ENCODE results near the gene AP3D1.
A peak's percentile ranks its signal among the peaks of the same experiment; 100 is the strongest.

Gene AP3D1

GRCh38 chr19:2164020-2164998, 12.9 kb upstream of the AP3D1 start:
- DNase-seq (ENCODE audit: insufficient read length, low spot score) (no peak), FAIRE-seq (no peak)
- TF ChIP-seq POU2F2 (IDR thresholded peaks at IDR 0.05; ENCODE audit: low read depth, low read length) (no peak), POLR2A (IDR thresholded peaks at IDR 0.05; ENCODE audit: low read depth, low read length) (no peak; the same call in 1 of the 2 replicates), SPI1 (IDR thresholded peaks at IDR 0.05; ENCODE audit: low read depth, low read length) (no peak), TAF1 (IDR thresholded peaks at IDR 0.05; ENCODE audit: low read depth, low read length) (no peak), POLR2AphosphoS5 (IDR thresholded peaks at IDR 0.05; ENCODE audit: low read depth, low read length) (no peak), PAX5 (IDR thresholded peaks at IDR 0.05; ENCODE audit: insufficient read depth, low read length, severe bottlenecking) (no peak)

- TF ChIP-seq POU2F2 (IDR thresholded peaks at IDR 0.05; ENCODE audit: low read depth, low read length): no peak
- TF ChIP-seq POLR2AphosphoS5 (IDR thresholded peaks at IDR 0.05; ENCODE audit: low read depth, low read length): no peak
- TF ChIP-seq POLR2A (IDR thresholded peaks at IDR 0.05; ENCODE audit: low read depth, low read length): no peak
- no peak for TF ChIP-seq TAF1 (IDR thresholded peaks at IDR 0.05; ENCODE audit: low read depth, low read length)
- no peak for TF ChIP-seq PAX5 (IDR thresholded peaks at IDR 0.05; ENCODE audit: insufficient read depth, low read length, severe bottlenecking)
- no peak for TF ChIP-seq SPI1 (IDR thresholded peaks at IDR 0.05; ENCODE audit: low read depth, low read length)
- no peak for DNase-seq (ENCODE audit: insufficient read length, low spot score)
- no peak for FAIRE-seq
Observed at GRCh38 chr19:2160379-2160778, 9.0 kb upstream of the AP3D1 start.

- DNase-seq (ENCODE audit: insufficient read length, low spot score): no peak
- FAIRE-seq: no peak
- TF ChIP-seq SPI1 (IDR thresholded peaks at IDR 0.05; ENCODE audit: low read depth, low read length) (no peak), POLR2A (IDR thresholded peaks at IDR 0.05; ENCODE audit: low read depth, low read length) (no peak), POLR2AphosphoS5 (IDR thresholded peaks at IDR 0.05; ENCODE audit: low read depth, low read length) (no peak), POU2F2 (IDR thresholded peaks at IDR 0.05; ENCODE audit: low read depth, low read length) (no peak)
Observed at GRCh38 chr19:2157452-2157851, 6.1 kb upstream of the AP3D1 start.

DNA sequence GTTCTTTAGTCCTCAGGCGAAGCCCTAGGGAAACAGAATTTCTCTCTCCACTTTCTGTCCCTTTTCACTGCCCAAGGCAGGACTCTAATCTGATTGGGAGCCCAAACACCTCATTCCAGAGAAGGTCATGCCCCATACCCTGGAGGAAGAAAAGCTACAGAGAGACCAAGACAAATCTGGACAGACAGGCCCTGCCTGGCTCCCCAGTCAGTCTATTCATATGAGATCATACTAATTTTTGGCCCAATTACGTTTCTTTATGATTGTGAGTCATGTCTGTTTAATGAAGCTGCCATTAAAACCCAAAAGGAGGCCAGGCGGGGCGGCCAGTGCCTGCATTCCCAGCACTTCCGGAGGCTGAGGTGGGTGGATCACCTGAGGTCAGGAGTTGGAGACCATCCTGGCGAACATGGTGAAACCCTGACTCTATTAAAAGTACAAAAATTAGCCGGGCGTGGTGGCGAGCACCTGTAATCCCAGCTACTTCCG, 3.3 kb upstream of the AP3D1 start:
- DNase-seq (ENCODE audit: insufficient read length, low spot score) (no peak), FAIRE-seq (no peak)
- TF ChIP-seq TAF1 (IDR thresholded peaks at IDR 0.05; ENCODE audit: low read depth, low read length): no peak
- no peak for TF ChIP-seq SPI1 (IDR thresholded peaks at IDR 0.05; ENCODE audit: low read depth, low read length)
- no peak for TF ChIP-seq POU2F2 (IDR thresholded peaks at IDR 0.05; ENCODE audit: low read depth, low read length)
- TF ChIP-seq PAX5 (IDR thresholded peaks at IDR 0.05; ENCODE audit: insufficient read depth, low read length, severe bottlenecking): no peak
- TF ChIP-seq POLR2AphosphoS5 (IDR thresholded peaks at IDR 0.05; ENCODE audit: low read depth, low read length): no peak
- TF ChIP-seq POLR2A (IDR thresholded peaks at IDR 0.05; ENCODE audit: low read depth, low read length): no peak

DNA sequence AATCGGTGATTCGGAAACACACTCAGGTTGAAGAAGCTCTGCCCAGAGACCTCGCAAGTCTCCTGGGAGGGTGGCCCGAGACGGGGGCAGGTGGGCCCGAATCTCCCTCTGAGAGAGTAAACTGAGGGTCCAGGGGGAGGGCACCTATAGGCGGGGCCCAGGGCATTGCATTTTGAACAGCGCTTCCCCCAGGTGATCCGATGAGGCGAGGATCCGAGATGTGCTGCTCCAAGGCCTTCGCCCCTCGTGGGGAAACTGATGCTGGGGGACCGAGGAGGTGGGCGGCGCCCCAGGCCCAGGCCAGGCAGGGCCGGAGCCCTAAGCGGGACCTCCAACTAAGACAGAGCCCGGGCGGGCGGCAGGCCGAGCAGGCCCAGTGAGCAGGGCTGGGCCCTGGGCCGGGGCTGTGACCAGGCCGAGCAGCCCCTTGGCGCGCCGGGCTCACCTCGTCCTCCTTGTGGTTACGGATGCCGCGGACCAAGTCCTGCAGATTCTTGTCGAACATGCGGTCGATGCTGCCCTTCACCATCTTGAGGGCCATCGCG, 500 bp downstream of the AP3D1 start:
- TF ChIP-seq TAF1 (IDR thresholded peaks at IDR 0.05; ENCODE audit: low read depth, low read length) (no peak), POLR2AphosphoS5 (IDR thresholded peaks at IDR 0.05; ENCODE audit: low read depth, low read length) (peak; percentile 50; the same call in 1 of the 2 replicates)
- DNase-seq (ENCODE audit: insufficient read length, low spot score): peak; percentile 18
- FAIRE-seq: no peak

DNA sequence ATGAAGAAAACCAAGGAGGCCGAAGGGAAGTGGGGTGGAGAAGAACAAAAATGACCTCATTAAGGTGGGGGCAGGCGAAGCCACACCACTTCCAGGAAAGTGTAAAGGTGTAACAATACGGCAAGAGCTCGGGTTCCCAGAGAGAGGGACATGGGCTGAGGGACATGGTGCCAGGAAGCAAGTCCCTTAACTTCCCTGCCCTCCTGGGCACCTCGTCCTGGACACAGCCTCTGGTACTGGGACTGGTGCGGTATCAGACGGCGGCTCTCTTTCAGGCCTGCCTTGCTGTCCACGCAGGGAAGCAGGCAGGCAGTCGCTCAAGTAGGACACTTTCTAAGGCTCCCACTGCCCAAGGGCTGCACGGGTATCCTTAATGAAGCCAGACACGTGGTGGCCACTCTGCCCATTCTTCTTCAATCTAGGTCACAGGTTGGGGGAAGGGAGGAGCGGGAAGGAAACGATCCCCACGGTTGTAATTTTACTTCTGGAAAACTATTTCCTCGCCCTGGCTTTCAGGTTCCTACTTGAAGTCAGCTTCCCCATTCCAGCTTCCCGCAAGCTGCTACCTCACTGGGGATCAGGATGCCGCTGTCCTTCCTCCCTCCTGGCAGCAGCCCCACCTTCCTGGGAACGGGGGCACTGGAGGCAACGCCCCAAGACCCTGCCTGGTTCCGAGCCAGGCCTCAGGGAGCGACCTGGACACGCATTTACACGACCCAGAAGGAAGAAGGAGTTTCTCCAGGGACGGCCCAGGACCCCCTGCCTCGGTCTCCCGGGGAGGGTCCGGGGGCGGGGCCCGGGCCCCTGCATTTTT, 1.2 kb downstream of the AP3D1 start:
- FAIRE-seq (peak; percentile 45), DNase-seq (ENCODE audit: insufficient read length, low spot score) (no peak)
- TF ChIP-seq POLR2AphosphoS5 (IDR thresholded peaks at IDR 0.05; ENCODE audit: low read depth, low read length) (peak; percentile 10; the same call in 1 of the 2 replicates), POLR2A (IDR thresholded peaks at IDR 0.05; ENCODE audit: low read depth, low read length) (no peak; the same call in none of the 2 replicates)

DNA sequence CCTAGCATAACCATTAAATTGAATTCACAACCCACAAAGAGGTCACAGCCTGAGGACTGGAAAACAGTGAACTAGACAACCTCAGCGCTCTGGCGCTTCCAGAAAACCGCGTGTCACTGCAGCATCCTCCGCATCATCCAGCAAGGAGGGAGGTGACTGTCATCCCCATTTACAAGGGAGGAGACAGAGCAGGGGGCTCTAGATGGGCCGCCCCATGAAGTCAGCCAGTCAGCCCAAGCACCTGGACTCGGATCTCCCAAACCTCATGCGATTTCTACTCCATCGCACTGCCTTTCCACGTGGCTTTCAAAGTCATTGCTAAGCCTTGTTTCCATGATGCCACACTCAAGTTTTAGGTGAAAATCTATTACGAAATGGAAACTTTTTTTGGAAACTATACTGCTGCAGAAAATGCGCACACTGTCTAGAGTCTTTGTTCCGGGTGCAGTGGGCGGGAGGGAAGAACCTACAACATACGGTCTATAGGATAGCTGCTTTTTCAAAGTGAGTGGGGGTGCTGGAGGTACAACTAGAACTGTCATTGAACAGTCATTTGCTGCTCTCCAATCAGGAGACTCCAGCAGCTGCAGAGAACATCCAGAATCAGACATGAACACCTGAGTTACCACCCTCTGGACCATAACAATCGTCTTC, 2.8 kb downstream of the AP3D1 start:
- peak; percentile 33 for FAIRE-seq
- TF ChIP-seq PAX5 (IDR thresholded peaks at IDR 0.05; ENCODE audit: insufficient read depth, low read length, severe bottlenecking) (peak; percentile 4), POLR2A (IDR thresholded peaks at IDR 0.05; ENCODE audit: low read depth, low read length) (no peak), SPI1 (IDR thresholded peaks at IDR 0.05; ENCODE audit: low read depth, low read length) (no peak)
- no peak for DNase-seq (ENCODE audit: insufficient read length, low spot score)

DNA sequence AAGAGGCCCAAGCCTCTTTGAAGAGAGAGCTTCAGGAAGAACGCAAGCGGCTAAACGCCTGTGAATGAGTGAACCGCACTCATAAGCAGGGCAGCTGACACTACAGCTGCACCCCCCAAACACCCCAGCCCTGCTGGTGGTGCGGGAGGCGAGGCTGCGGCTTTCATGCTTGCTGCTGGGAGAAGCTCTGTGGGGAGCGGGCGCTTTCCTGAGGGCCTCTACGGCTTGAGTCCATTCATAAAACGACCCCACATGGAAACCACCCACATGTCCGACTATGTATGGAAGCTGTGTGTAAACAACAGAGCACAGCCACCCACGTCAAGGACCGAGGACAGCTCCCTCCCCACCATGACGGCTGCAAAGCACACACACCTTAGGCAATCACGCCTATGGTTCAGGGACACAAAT, 5.5 kb downstream of the AP3D1 start:
- no peak for DNase-seq (ENCODE audit: insufficient read length, low spot score)
- FAIRE-seq: no peak
- no peak for TF ChIP-seq PAX5 (IDR thresholded peaks at IDR 0.05; ENCODE audit: insufficient read depth, low read length, severe bottlenecking)
- no peak for TF ChIP-seq SPI1 (IDR thresholded peaks at IDR 0.05; ENCODE audit: low read depth, low read length)
- TF ChIP-seq POU2F2 (IDR thresholded peaks at IDR 0.05; ENCODE audit: low read depth, low read length): no peak
- TF ChIP-seq TAF1 (IDR thresholded peaks at IDR 0.05; ENCODE audit: low read depth, low read length): no peak
- TF ChIP-seq POLR2A (IDR thresholded peaks at IDR 0.05; ENCODE audit: low read depth, low read length): no peak
- TF ChIP-seq POLR2AphosphoS5 (IDR thresholded peaks at IDR 0.05; ENCODE audit: low read depth, low read length): no peak

GRCh38 chr19:2144190-2144589, 7.2 kb downstream of the AP3D1 start:
- no peak for FAIRE-seq
- TF ChIP-seq POU2F2 (IDR thresholded peaks at IDR 0.05; ENCODE audit: low read depth, low read length): no peak
- no peak for TF ChIP-seq TAF1 (IDR thresholded peaks at IDR 0.05; ENCODE audit: low read depth, low read length)
- TF ChIP-seq SPI1 (IDR thresholded peaks at IDR 0.05; ENCODE audit: low read depth, low read length): no peak
- TF ChIP-seq POLR2A (IDR thresholded peaks at IDR 0.05; ENCODE audit: low read depth, low read length): no peak
- no peak for TF ChIP-seq POLR2AphosphoS5 (IDR thresholded peaks at IDR 0.05; ENCODE audit: low read depth, low read length)
- no peak for TF ChIP-seq PAX5 (IDR thresholded peaks at IDR 0.05; ENCODE audit: insufficient read depth, low read length, severe bottlenecking)
- DNase-seq (ENCODE audit: insufficient read length, low spot score): no peak

Data from GM12891 (cell line).